AG08396 (cell line): ENCODE measurements around the gene ANKRD24.
"Not testable (repeated sequence)": the region's sequence is repeated elsewhere in the genome, so short reads cannot be mapped to it uniquely, and the experiment has no call there.

ENCODE experiments used
- DNase-seq: peaks from one replicate; pipeline ENCODE4 v3.0.0; 2012; ENCODE audit warnings: low spot score, mixed read lengths

ANKRD24 gene

GRCh38 chr19:4197625-4198466, 15.4 kb downstream of the ANKRD24 start:
- DNase-seq, result no peak

GRCh38 chr19:4198467-4199126, 16.1 kb downstream of the ANKRD24 start:
- DNase-seq, result no peak

- no peak for DNase-seq
These were observed 17.3 kb downstream of the ANKRD24 start for GRCh38 chr19:4199699-4200293.

- no peak for DNase-seq
These were observed 18.6 kb downstream of the ANKRD24 start for GRCh38 chr19:4200940-4201542.

GRCh38 chr19:4201798-4202197, 19.3 kb downstream of the ANKRD24 start:
- no peak for DNase-seq

GRCh38 chr19:4206818-4207484, 24.5 kb downstream of the ANKRD24 start:
- peak; percentile 60 for DNase-seq

GRCh38 chr19:4208385-4209094, 26.1 kb downstream of the ANKRD24 start:
- DNase-seq, result peak; percentile 53

GRCh38 chr19:4210166-4210731, 27.8 kb downstream of the ANKRD24 start:
- no peak for DNase-seq

GRCh38 chr19:4213116-4213515, 30.6 kb downstream of the ANKRD24 start:
- no peak for DNase-seq

- no peak for DNase-seq
These were observed 33.3 kb downstream of the ANKRD24 start for GRCh38 chr19:4215807-4216206.

- DNase-seq, result no peak
These were observed 34.4 kb downstream of the ANKRD24 start for GRCh38 chr19:4216846-4217245.

- DNase-seq, result no peak
These were observed 35.2 kb downstream of the ANKRD24 start for GRCh38 chr19:4217429-4218264.

- DNase-seq, result not testable (repeated sequence)
These were observed 36.0 kb downstream of the ANKRD24 start for GRCh38 chr19:4218523-4218922.

GRCh38 chr19:4220188-4220587, 37.7 kb downstream of the ANKRD24 start:
- no peak for DNase-seq

- DNase-seq, result no peak
These were observed 42.0 kb downstream of the ANKRD24 start for GRCh38 chr19:4224470-4224869.

GRCh38 chr19:4225885-4226284, 43.4 kb downstream of the ANKRD24 start:
- no peak for DNase-seq

GRCh38 chr19:4227771-4228170, 45.3 kb downstream of the ANKRD24 start:
- DNase-seq, result no peak

GRCh38 chr19:4228765-4229178, 46.3 kb downstream of the ANKRD24 start:
- DNase-seq, result no peak

GRCh38 chr19:4229179-4229931, 46.9 kb downstream of the ANKRD24 start, which contains the start of gene EBI3:
EBI3 (plus strand) TSS chr19:4229523; CDS start chr19:4229551, 28 bp downstream.
- no peak for DNase-seq
